RWPE2 (cell line): ENCODE measurements around the gene BIRC7.

Experiments
- ATAC-seq: fragments of 200-7000 bp; cut with Tn5 transposase; 3 replicates; pipeline ENCODE4 v1.9.1; 2021; ENCODE audit warnings: low read depth
- DNase-seq: peaks from one replicate; pipeline ENCODE4 v3.0.0-alpha.2; 2020; ENCODE audit warnings: low spot score
- H3K27ac ChIP-seq: fragments of 450-650 bp; 2 replicates; pipeline ENCODE4 v1.5.1; 2017; ENCODE audit warnings: mild to moderate bottlenecking; ENCODE audit not compliant: poor library complexity, severe bottlenecking
- H3K27me3 ChIP-seq: fragments of 250-450 bp; sonication (Bioruptor Pico); 2 replicates; pipeline ENCODE4 v1.5.1; 2021; ENCODE audit warnings: mild to moderate bottlenecking, moderate library complexity; ENCODE audit not compliant: insufficient read depth, poor library complexity, severe bottlenecking
- H3K36me3 ChIP-seq: fragments of 250-450 bp; sonication (Bioruptor Pico); 2 replicates; pipeline ENCODE4 v1.5.1; 2020; ENCODE audit warnings: low read depth, mild to moderate bottlenecking, moderate library complexity
- H3K4me1 ChIP-seq: fragments of 250-450 bp; sonication (Bioruptor Pico); 2 replicates; pipeline ENCODE4 v1.5.1; 2021; ENCODE audit warnings: mild to moderate bottlenecking, moderate library complexity; ENCODE audit not compliant: insufficient read depth, poor library complexity, severe bottlenecking
- H3K4me3 ChIP-seq: fragments of 250-450 bp; sonication (Bioruptor Pico); 2 replicates; pipeline ENCODE4 v1.5.1; 2021; ENCODE audit warnings: mild to moderate bottlenecking, moderate library complexity; ENCODE audit not compliant: severe bottlenecking
- H3K9me3 ChIP-seq: fragments of 250-450 bp; sonication (Bioruptor Pico); 2 replicates; pipeline ENCODE4 v1.5.1; 2021; ENCODE audit warnings: mild to moderate bottlenecking, moderate library complexity; ENCODE audit not compliant: severe bottlenecking
- TF ChIP-seq, protein P1 (sequence below): fragments of 450-650 bp; IDR thresholded peaks from one replicate; pipeline ENCODE4 v1.5.1; 2017; ENCODE audit warnings: mild to moderate bottlenecking, moderate library complexity; ENCODE audit not compliant: poor library complexity, severe bottlenecking

Gene BIRC7

DNA sequence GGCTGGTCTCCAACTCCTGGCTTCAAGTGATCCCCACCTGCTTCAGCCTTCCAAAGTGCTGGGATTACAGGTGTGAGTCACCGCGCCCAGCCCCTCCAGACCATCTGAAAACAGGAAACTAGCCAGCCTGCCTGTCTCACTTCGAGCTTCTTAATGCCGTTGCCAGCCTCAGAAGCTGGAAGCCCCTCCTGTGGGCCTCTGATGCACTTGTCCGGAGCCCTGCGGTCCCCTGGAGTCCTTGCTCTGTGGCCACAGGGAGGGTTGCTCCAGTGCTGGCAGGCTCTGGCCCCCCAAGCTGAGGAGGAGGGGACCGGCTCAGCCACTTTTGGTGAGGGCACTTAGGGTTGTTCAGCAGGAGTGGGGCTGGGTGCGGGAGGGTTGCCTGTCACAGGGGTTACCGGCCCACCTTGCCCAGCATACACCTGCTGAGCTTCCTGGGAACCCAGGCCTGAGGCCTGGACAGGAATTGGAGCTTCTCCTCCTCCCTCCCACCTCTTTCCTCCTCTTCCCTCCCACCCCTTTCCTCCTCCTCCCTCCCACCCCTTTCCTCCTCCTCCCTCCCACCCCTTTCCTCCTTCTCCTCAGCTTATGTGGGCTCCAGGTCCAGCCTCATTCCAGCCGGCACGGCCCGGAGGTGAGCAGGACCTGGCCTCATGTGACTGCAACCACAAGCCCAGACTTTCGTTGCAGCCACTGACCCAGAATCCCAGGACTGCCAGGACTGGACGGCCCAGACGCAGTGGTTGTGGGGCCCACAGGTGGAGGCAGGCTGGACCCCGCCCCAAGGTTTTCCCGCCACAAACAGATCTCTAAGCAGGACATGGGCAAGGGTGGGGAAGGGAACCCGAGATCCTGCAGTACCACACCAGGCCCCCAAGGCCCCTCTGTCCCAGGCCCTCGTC lies 9.4 kb upstream of the BIRC7 start:
- H3K9me3 ChIP-seq: no peaks in the 10 kb centered on the region
- ATAC-seq (peak; percentile 42), DNase-seq (no peak)
- TF ChIP-seq, protein P1, sequence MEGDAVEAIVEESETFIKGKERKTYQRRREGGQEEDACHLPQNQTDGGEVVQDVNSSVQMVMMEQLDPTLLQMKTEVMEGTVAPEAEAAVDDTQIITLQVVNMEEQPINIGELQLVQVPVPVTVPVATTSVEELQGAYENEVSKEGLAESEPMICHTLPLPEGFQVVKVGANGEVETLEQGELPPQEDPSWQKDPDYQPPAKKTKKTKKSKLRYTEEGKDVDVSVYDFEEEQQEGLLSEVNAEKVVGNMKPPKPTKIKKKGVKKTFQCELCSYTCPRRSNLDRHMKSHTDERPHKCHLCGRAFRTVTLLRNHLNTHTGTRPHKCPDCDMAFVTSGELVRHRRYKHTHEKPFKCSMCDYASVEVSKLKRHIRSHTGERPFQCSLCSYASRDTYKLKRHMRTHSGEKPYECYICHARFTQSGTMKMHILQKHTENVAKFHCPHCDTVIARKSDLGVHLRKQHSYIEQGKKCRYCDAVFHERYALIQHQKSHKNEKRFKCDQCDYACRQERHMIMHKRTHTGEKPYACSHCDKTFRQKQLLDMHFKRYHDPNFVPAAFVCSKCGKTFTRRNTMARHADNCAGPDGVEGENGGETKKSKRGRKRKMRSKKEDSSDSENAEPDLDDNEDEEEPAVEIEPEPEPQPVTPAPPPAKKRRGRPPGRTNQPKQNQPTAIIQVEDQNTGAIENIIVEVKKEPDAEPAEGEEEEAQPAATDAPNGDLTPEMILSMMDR: no peak
- peaks cover 4% of the 10 kb centered on the region for H3K27me3 ChIP-seq
- no peak overlapping the region for H3K4me3 ChIP-seq
- peaks cover 18% of the 10 kb centered on the region for H3K4me1 ChIP-seq
- H3K27ac ChIP-seq: peak overlapping the region; percentile 52
- no peaks in the 10 kb centered on the region for H3K36me3 ChIP-seq

DNA sequence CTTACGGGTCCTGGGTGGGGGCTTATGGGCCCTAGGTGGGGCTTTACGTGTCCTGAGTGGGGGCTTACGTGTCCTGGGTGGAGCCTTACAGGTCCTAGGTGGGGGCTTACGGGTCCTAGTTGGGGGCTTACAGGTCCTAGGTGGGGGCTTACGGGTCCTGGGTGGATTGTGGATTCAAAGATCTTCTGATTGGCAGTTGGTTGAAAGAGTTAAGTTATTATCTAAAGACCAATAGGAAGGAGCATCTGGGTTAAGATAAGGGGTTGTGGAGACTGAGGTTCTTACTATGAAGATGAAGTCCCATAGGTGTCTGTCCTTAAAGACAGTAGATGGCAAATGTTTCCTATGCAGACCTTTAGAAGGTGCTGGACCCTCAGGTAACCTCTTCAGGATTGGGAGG lies 8.4 kb upstream of the BIRC7 start:
- no peak for ATAC-seq
- Histone ChIP-seq H3K4me3 (no peak overlapping the region), H3K36me3 (no peaks in the 10 kb centered on the region), H3K9me3 (no peaks in the 10 kb centered on the region), H3K27me3 (no peaks in the 10 kb centered on the region), H3K27ac (no peak overlapping the region), H3K4me1 (peaks cover 20% of the 10 kb centered on the region)
- DNase-seq: no peak
- TF ChIP-seq, protein P1: no peak

DNA sequence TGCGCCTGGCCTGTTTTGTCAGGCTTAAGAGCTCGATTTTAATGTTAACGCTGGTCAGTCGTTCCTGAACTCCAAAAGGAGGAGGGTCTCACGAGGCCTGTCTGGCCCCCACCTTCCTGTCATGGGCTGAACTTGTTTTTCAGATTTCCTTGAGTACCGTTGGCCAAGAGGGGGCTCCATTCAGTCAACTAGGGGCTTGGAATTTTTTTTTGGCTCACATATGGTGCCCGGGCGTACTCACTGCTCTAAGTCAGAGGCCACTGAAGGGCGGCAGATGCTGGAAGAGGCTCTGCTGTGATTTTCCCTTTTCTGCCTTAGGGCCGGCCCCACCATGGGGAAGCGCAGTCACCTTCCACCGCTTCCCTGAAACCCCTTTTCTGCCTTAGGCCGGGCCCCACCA lies 6.9 kb upstream of the BIRC7 start:
- Histone ChIP-seq H3K4me1 (peaks cover 24% of the 10 kb centered on the region), H3K27ac (no peak overlapping the region), H3K27me3 (no peaks in the 10 kb centered on the region), H3K4me3 (no peak overlapping the region), H3K9me3 (no peaks in the 10 kb centered on the region), H3K36me3 (no peaks in the 10 kb centered on the region)
- TF ChIP-seq, protein P1: no peak
- ATAC-seq: no peak
- no peak for DNase-seq

DNA sequence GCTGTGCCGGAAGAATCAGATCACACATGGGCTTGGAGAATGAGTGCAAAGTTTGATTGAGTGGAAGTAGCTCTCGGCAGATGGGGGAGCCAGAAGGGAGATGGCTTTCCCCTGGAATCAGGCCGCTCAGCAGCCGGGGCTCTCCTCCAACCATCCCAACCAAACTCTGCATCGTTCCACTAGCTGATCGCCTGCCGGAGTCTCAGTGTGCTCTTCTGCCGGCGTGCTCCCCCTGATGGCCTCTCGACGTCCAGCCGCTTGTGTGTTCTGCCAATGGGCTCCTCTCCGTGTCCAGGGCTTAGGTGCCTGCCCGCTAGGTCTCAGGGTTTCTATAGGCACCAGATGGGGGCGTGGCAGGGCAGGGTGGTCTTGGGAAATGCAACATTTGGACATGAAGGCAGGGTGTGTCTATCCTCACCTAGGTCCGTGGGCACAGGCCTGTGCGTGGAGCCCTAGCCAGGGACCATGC lies 4.9 kb upstream of the BIRC7 start:
- Histone ChIP-seq H3K9me3 (no peaks in the 10 kb centered on the region), H3K27me3 (no peaks in the 10 kb centered on the region), H3K4me1 (peaks cover 9% of the 10 kb centered on the region), H3K4me3 (no peak overlapping the region), H3K36me3 (no peaks in the 10 kb centered on the region), H3K27ac (no peak overlapping the region)
- DNase-seq: no peak
- TF ChIP-seq, protein P1: peak; percentile 90
- peak; percentile 49 for ATAC-seq
